Pancreas (tissue), 10 donors: ENCODE data around the gene FOXC1. TPM values are rescaled to one million over a fixed set of nuclear protein-coding genes. Genes with fewer than 3 reads are reported as not detected.
A peak's percentile ranks its signal among the peaks of the same experiment; 100 is the strongest.

Source experiments
- ATAC-seq, 4 donors: fragments of 200-7000 bp; cut with Tn5 transposase; one replicate each; pipeline versions ENCODE4 v1.8.0 to v1.9.1; 2020; ENCODE audit warnings: mild to moderate bottlenecking in 4 of 4, moderate library complexity in 4 of 4
- DNase-seq, 6 donors: peaks; one replicate each; pipeline ENCODE4 v3.0.0-alpha.2; 2020
- FAIRE-seq: peaks from 2 replicates; lab custom pipeline; 2012; peaks lifted over from hg19 to GRCh38; lab: Jason Lieb, UNC
- H3K27ac ChIP-seq, 4 donors: fragments of 200-600 bp; sonication (generic); 1 replicate in 3 of 4; 2 replicates in 1 of 4; pipeline versions ENCODE4 v1.5.0 to v1.8.0; 2020
- H3K27me3 ChIP-seq, 4 donors: fragments of 200-600 bp; one replicate each; pipeline ENCODE4 v1.8.0; 2021
- H3K36me3 ChIP-seq, 3 donors: fragments of 200-600 bp; sonication (generic) in 1 of 3; one replicate each; pipeline versions ENCODE4 v1.5.0 to v1.8.0; 2020 to 2021
- H3K4me1 ChIP-seq, 3 donors: fragments of 200-600 bp; one replicate each; pipeline ENCODE4 v1.8.0; 2021
- H3K4me3 ChIP-seq, 4 donors: fragments of 200-600 bp; sonication (generic) in 2 of 4; one replicate each; pipeline versions ENCODE4 v1.5.0 to v1.8.0; 2020 to 2021
- H3K9me3 ChIP-seq, 4 donors: fragments of 200-600 bp; one replicate each; pipeline ENCODE4 v1.8.0; 2021
- WGBS, 2 donors: extraction: QIAGEN DNeasy Blood & Tissue Kit; methylation state at CpG; one replicate each; pipeline ENCODE4 v1.1.7; 2013; 5-methylcytosine and 5-hydroxymethylcytosine counted together
- intact Hi-C, 3 donors: fragments of 100-400 bp; cut with DNase I; formaldehyde crosslinking; loops; one replicate each; pipeline versions ENCODE4 v1.11.1 to v1.14.2; 2022
- polyA plus RNA-seq, 2 donors: library from polyadenylated mRNA; stranded (reverse); fragments of 200-250 nt; gene quantifications; one replicate each; pipeline ENCODE4 v1.2.3, GENCODE V29; 2013
- total RNA-seq, 6 donors: library from RNA; stranded (reverse); fragmentation: NEBNext Ultra II Directional in 4 of 6; extraction: Animal tissue kit (Norgen Biotek cat#: 25700) in 4 of 6; gene quantifications; one replicate each; pipeline versions ENCODE4 v1.2.1 to v1.2.4, GENCODE V29; 2021 to 2023
- TF ChIP-seq, protein P1 (sequence below), 4 donors: fragments of 200-600 bp; sonication (generic) in 3 of 4; IDR thresholded peaks; one replicate each; pipeline versions ENCODE4 v1.5.0 to v1.8.0; 2021; ENCODE audit warnings: antibody characterized with exemption in 4 of 4
- donor health status: healthy with polysubstance abuse.
- donor health status: DM: no; HTN: no; CAD: no; lungs with moderate emphysema.
- donor health status: DM: no; HTN: no; CAD: no.
- donor health status: control.
- donor health status: control.
- donor health status: Bipolar disorder and iron deficiency.
- donor health status: DM: yes; HTN: yes; CAD: no.
- donor health status: DM: no; HTN: no; CAD: no.
- donor health status: DM: no; HTN: no; CAD: no.
- donor health status: DM: yes; HTN: yes; CAD: no.

Gene FOXC1
- total and polyA plus RNA-seq, 8 donors, result 0.99 to 4.0 (median 2.5) TPM

DNA sequence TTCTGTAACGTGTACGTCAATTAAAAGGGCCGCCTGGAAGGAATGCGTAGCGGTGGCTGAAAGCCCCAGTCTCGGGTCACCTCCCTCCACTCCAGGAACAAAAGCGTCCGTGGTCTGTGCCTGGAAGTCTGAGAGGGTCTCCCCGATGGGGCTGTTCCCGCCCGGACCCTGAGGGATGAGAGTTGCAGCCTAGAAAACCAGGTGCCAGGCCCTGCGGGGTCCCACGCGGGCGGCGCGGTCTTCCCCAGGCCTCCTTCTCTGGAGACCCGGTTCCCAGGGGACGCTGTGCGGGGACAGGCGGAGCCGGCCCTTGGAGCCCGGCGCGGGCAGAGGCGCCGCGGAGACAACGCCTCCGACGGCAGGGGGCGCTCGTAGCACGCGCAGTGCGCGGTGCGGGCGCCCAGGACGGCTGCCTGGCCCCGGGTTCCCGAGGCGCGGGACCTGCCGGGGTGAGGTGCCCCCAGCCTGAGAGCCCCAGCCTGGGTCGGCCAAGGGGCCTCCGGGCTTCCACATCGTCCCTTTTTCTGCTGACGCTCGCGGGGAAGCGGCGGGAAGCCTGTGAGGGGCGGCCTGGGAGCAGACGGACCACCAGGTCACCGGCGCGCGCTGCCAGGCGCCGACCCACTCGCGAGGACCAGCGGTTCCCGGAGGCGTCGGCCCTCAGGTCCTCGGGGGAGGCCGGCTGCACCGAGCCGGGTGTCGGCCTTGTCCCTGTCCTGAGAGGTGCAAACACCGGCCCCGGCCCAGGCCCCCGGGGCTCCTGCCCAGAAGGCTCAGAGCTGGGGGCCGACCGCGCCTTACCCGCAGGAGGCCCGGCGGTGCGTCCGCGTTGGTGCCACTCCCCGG lies 5.3 kb upstream of the FOXC1 start:
- H3K36me3 ChIP-seq, result no peaks in the 10 kb centered on the region
- peak overlapping the region; percentile 26 to 68 (median 38) for H3K4me3 ChIP-seq
- peaks cover 0 to 11% (median 6%) of the 10 kb centered on the region in 3 donors for H3K4me1 ChIP-seq
- H3K27ac ChIP-seq, result no peak overlapping the region
- H3K27me3 ChIP-seq, result peaks cover 0 to 39% (median 9%) of the 10 kb centered on the region in 4 donors
- H3K9me3 ChIP-seq, result no peaks in the 10 kb centered on the region
- ATAC-seq (peak; percentile 91 to 93 (median 92)), DNase-seq (peak; percentile 32 to 97 (median 78)), FAIRE-seq (no peak)
- TF ChIP-seq, protein P1, sequence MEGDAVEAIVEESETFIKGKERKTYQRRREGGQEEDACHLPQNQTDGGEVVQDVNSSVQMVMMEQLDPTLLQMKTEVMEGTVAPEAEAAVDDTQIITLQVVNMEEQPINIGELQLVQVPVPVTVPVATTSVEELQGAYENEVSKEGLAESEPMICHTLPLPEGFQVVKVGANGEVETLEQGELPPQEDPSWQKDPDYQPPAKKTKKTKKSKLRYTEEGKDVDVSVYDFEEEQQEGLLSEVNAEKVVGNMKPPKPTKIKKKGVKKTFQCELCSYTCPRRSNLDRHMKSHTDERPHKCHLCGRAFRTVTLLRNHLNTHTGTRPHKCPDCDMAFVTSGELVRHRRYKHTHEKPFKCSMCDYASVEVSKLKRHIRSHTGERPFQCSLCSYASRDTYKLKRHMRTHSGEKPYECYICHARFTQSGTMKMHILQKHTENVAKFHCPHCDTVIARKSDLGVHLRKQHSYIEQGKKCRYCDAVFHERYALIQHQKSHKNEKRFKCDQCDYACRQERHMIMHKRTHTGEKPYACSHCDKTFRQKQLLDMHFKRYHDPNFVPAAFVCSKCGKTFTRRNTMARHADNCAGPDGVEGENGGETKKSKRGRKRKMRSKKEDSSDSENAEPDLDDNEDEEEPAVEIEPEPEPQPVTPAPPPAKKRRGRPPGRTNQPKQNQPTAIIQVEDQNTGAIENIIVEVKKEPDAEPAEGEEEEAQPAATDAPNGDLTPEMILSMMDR (IDR thresholded peaks at IDR 0.05), result peak; percentile 93 to 99 (median 95)
- intact Hi-C loops, result loop anchor here in 2 of 3 donors (2.0 to 10.0 kb wide), 4 partner anchors 500 to 753 kb away; no protein-coding TSS in a partner anchor
- WGBS, 2 donors, result 2% methylated on average over 80 to 85 of the region's 85 CpGs

DNA sequence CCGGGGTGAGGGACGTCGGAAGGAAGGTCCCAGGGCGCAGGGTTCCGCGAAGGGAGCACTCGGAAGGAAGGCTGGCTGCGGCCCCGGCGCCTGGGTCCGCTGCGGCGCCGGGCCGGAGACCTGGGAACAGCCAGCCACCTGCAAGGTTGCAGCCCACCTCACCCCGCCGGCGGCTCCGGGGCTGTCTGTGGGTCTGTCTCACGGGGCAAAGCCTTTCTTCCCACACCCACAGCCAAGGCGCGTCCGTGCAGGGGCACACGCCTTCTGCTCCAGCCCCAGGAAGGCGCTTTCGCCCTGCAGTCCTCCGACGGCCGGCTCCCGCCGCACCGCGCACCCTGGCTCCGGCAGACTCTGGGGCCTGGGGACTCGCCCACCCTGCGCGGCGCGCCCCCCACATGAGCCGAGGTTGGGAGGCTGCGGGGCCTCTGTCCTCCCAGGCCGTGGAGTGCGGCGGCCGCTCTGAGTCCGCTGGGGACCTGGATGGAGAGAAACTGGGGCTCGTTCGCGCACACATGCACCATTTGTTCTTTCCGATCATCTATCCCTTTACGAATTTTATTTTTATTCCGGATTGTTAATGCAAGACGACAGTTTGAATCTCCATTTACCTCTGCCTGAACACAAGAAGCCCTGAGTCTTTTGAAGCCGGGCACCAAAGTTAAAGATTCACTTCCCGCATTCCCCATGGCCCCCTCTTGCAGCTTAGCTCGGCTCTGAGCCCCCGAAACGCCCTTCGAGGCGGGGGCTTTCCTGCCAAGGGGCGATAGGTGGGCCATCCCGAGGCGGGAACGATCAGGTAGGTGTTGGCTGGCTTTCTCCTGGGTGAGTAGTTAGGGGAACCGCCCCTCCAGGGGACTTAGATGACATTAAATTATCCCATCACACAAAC lies 4.5 kb upstream of the FOXC1 start:
- intact Hi-C loops, result loop anchor here in 2 of 3 donors (2.0 to 10.0 kb wide), 2 partner anchors 500 to 592 kb away; no protein-coding TSS in a partner anchor
- 12 to 17% methylated on average over 63 to 65 of the region's 65 CpGs for WGBS, 2 donors
- Histone ChIP-seq H3K4me3 (peak overlapping the region; percentile 26 to 68 (median 38)), H3K4me1 (peaks cover 0 to 11% (median 6%) of the 10 kb centered on the region in 3 donors), H3K27me3 (peaks cover 0 to 39% (median 9%) of the 10 kb centered on the region in 4 donors), H3K36me3 (no peaks in the 10 kb centered on the region), H3K27ac (no peak overlapping the region), H3K9me3 (no peaks in the 10 kb centered on the region)
- DNase-seq (peak in 1 of 6 donors; percentile 85), ATAC-seq (peak; percentile 11 to 22 (median 16)), FAIRE-seq (no peak)
- TF ChIP-seq, protein P1 (IDR thresholded peaks at IDR 0.05), result no peak

DNA sequence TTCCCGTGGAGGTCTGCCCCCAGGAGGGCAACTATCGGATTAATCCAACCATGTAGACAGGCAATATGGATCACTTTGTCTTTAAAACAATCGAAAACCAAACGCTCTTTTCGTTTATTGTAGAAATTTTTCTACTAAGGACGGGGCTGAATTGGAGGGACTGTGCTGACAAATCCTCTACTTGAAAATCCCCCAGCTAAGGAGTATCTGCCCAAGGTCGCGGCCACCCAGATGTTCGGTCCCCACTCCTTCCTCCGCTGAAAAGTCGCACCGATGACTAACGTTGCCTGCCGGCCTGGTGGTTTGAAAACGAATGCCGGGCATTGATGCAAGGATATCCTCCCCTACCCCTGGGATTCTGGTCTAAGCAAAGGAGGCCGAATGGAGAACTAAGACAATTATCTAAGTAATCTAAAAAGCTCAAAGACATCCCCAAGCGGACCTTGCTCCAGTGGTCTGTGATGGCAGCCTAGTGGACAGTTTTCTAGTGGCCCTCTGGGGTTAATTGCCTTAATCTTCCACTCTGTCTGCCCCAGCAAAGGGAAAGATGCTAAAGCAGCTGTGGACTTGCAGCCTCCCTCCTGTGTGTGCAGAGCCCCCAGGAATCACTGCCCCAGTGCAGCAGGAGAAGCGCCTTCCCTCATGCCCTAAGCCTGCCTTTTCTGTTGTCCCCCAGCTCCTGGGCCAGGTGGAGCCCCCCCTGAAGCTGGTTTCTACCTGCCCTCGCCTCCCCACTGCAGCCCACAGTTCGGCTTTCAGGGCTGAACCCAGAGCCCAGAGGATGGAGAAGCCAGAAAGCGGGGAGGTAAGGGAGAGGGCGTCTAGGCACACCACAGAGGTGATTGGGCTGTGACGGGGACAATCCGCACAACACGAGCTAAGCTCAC lies 3.6 kb upstream of the FOXC1 start:
- Histone ChIP-seq H3K27me3 (peaks cover 0 to 39% (median 9%) of the 10 kb centered on the region in 4 donors), H3K4me3 (no peak overlapping the region), H3K4me1 (peaks cover 0 to 11% (median 6%) of the 10 kb centered on the region in 3 donors), H3K27ac (no peak overlapping the region), H3K36me3 (no peaks in the 10 kb centered on the region), H3K9me3 (no peaks in the 10 kb centered on the region)
- 34 to 46% methylated on average over 26 of the region's 26 CpGs for WGBS, 2 donors
- intact Hi-C loops, result loop anchor here in 2 of 3 donors (2.0 to 10.0 kb wide), 2 partner anchors 499 to 591 kb away; no protein-coding TSS in a partner anchor
- ATAC-seq (no peak), FAIRE-seq (no peak), DNase-seq (no peak)
- TF ChIP-seq, protein P1 (IDR thresholded peaks at IDR 0.05), result no peak
